Measurements from ENCODE around the gene YBX2. TPM values are rescaled to one million over a fixed set of nuclear protein-coding genes. Genes with fewer than 3 reads are reported as not detected.
"Not testable (repeated sequence)": the region's sequence is repeated elsewhere in the genome, so short reads cannot be mapped to it uniquely, and the experiment has no call there.

The YBX2 gene
- polyA plus RNA-seq (ENCODE audit: low read depth in 6 of 6), result not detected

- ATAC-seq (ENCODE audit: low read depth in 2 of 2) (peak; percentile 72), DNase-seq (peak; percentile 62)
- Mint-ChIP-seq H3K27ac (peak within 1 kb of the TSS in 5 of 6 donors; percentile 12 to 83 (median 79)), H3K4me3 (peak within 1 kb of the TSS; percentile 76 to 93 (median 89)), H3K36me3 (no peaks in the 10 kb centered on the region), H3K27me3 (peaks cover 23 to 61% (median 49%) of the 10 kb centered on the region in 3 donors), H3K4me1 (peaks cover 7 to 26% (median 22%) of the 10 kb centered on the region in 3 donors), H3K9me3 (peaks cover 0 to 1% (median 0%) of the 10 kb centered on the region in 7 donors)
These were observed at the start of gene YBX2 for GRCh38 chr17:7294614-7295153. YBX2 (minus strand) TSS chr17:7294639; CDS start chr17:7294500, 139 bp downstream.

GRCh38 chr17:7343250-7343649 lies 48.8 kb upstream of the YBX2 start:
- no peaks in the 10 kb centered on the region for H3K9me3 Mint-ChIP-seq
- H3K36me3 Mint-ChIP-seq, result peaks cover 0 to 23% of the 10 kb centered on the region in 2 donors
- no peak overlapping the region for H3K27ac Mint-ChIP-seq
- ATAC-seq (ENCODE audit: low read depth in 2 of 2) (no peak), DNase-seq (no peak)
- no peaks in the 10 kb centered on the region for H3K27me3 Mint-ChIP-seq
- peaks cover 17 to 19% (median 18%) of the 10 kb centered on the region in 3 donors for H3K4me1 Mint-ChIP-seq
- no peak overlapping the region for H3K4me3 Mint-ChIP-seq

GRCh38 chr17:7341842-7342241 lies 47.4 kb upstream of the YBX2 start:
- Mint-ChIP-seq H3K36me3 (peaks cover 0 to 23% of the 10 kb centered on the region in 2 donors), H3K27me3 (no peaks in the 10 kb centered on the region), H3K4me1 (peaks cover 26 to 30% (median 30%) of the 10 kb centered on the region in 3 donors), H3K4me3 (peak overlapping the region in 1 of 8 donors; percentile 24), H3K9me3 (no peaks in the 10 kb centered on the region), H3K27ac (peak overlapping the region in 1 of 6 donors; percentile 86)
- ATAC-seq (ENCODE audit: low read depth in 2 of 2) (no peak), DNase-seq (no peak)

GRCh38 chr17:7340179-7340578 lies 45.7 kb upstream of the YBX2 start:
- no peaks in the 10 kb centered on the region for H3K9me3 Mint-ChIP-seq
- DNase-seq (no peak), ATAC-seq (ENCODE audit: low read depth in 2 of 2) (no peak)
- H3K4me3 Mint-ChIP-seq, result peak overlapping the region in 2 of 8 donors; percentile 33 to 55
- H3K27ac Mint-ChIP-seq, result peak overlapping the region in 1 of 6 donors; percentile 7
- no peaks in the 10 kb centered on the region for H3K27me3 Mint-ChIP-seq
- H3K4me1 Mint-ChIP-seq, result peaks cover 39 to 44% (median 40%) of the 10 kb centered on the region in 3 donors
- H3K36me3 Mint-ChIP-seq, result peaks cover 0 to 23% of the 10 kb centered on the region in 2 donors

- peaks cover 0 to 15% of the 10 kb centered on the region in 2 donors for H3K36me3 Mint-ChIP-seq
These were observed 43.2 kb upstream of the YBX2 start for GRCh38 chr17:7337600-7337999.

GRCh38 chr17:7336240-7337175 lies 42.1 kb upstream of the YBX2 start, which contains the start of gene ACAP1:
ACAP1 (plus strand) TSS chr17:7336529; CDS start chr17:7336735, 206 bp downstream.
- H3K27me3 Mint-ChIP-seq, result no peaks in the 10 kb centered on the region
- H3K27ac Mint-ChIP-seq, result peak within 1 kb of the TSS; percentile 86 to 98 (median 94)
- H3K4me3 Mint-ChIP-seq, result peak within 1 kb of the TSS; percentile 90 to 97 (median 95)
- H3K4me1 Mint-ChIP-seq, result peaks cover 46 to 57% (median 51%) of the 10 kb centered on the region in 3 donors
- ATAC-seq (ENCODE audit: low read depth in 2 of 2) (peak; percentile 93), DNase-seq (peak; percentile 61)
- peaks cover 0 to 12% of the 10 kb centered on the region in 2 donors for H3K36me3 Mint-ChIP-seq
- H3K9me3 Mint-ChIP-seq, result no peaks in the 10 kb centered on the region

More at GRCh38 chr17:7337600-7337999, 43.2 kb upstream of the YBX2 start:
- DNase-seq, H3K9me3 Mint-ChIP-seq, H3K27me3 Mint-ChIP-seq: not testable (repeated sequence)
- peak overlapping the region; percentile 90 to 97 (median 95) for H3K4me3 Mint-ChIP-seq
- peak; percentile 34 to 41 for ATAC-seq (ENCODE audit: low read depth in 2 of 2)
- H3K27ac Mint-ChIP-seq, result peak overlapping the region in 4 of 6 donors; percentile 74 to 98 (median 88)
- H3K4me1 Mint-ChIP-seq, result peaks cover 45 to 52% (median 46%) of the 10 kb centered on the region in 3 donors

GRCh38 chr17:7335765-7336164 lies 41.3 kb upstream of the YBX2 start:
- H3K36me3 Mint-ChIP-seq; ATAC-seq (ENCODE audit: low read depth in 2 of 2); H3K27me3 Mint-ChIP-seq; DNase-seq; H3K9me3 Mint-ChIP-seq: not testable (repeated sequence)
- Mint-ChIP-seq H3K4me3 (peak overlapping the region; percentile 90 to 97 (median 95)), H3K4me1 (peaks cover 46 to 58% (median 53%) of the 10 kb centered on the region in 3 donors), H3K27ac (peak overlapping the region in 5 of 6 donors; percentile 86 to 97 (median 91))

- Mint-ChIP-seq H3K27ac (peak overlapping the region in 5 of 6 donors; percentile 76 to 96 (median 89)), H3K9me3 (no peaks in the 10 kb centered on the region), H3K27me3 (no peaks in the 10 kb centered on the region), H3K36me3 (peaks cover 0 to 8% of the 10 kb centered on the region in 2 donors), H3K4me1 (peaks cover 45 to 64% (median 59%) of the 10 kb centered on the region in 3 donors), H3K4me3 (peak overlapping the region; percentile 42 to 97 (median 94))
- ATAC-seq (ENCODE audit: low read depth in 2 of 2) (no peak), DNase-seq (no peak)
These were observed 40.6 kb upstream of the YBX2 start for GRCh38 chr17:7334938-7335538.

GRCh38 chr17:7332600-7333069 lies 38.2 kb upstream of the YBX2 start:
- not testable (repeated sequence) for H3K36me3 Mint-ChIP-seq; ATAC-seq (ENCODE audit: low read depth in 2 of 2); H3K9me3 Mint-ChIP-seq; H3K27me3 Mint-ChIP-seq
- DNase-seq, result peak; percentile 36
- H3K27ac Mint-ChIP-seq, result peak overlapping the region in 5 of 6 donors; percentile 47 to 92 (median 67)
- H3K4me1 Mint-ChIP-seq, result peaks cover 54 to 68% (median 67%) of the 10 kb centered on the region in 3 donors
- H3K4me3 Mint-ChIP-seq, result peak overlapping the region; percentile 30 to 79 (median 46)

GRCh38 chr17:7332111-7332510 lies 37.7 kb upstream of the YBX2 start:
- ATAC-seq (ENCODE audit: low read depth in 2 of 2), result no peak
- H3K36me3 Mint-ChIP-seq, result no peaks in the 10 kb centered on the region
- H3K4me3 Mint-ChIP-seq, result peak overlapping the region in 7 of 8 donors; percentile 30 to 79 (median 52)
- H3K27me3 Mint-ChIP-seq, result no peaks in the 10 kb centered on the region
- H3K27ac Mint-ChIP-seq, result peak overlapping the region in 2 of 6 donors; percentile 63 to 67
- no peaks in the 10 kb centered on the region for H3K9me3 Mint-ChIP-seq
- peaks cover 53 to 67% (median 65%) of the 10 kb centered on the region in 3 donors for H3K4me1 Mint-ChIP-seq
- DNase-seq, result no peak

- peaks cover 45 to 61% (median 60%) of the 10 kb centered on the region in 3 donors for H3K4me1 Mint-ChIP-seq
- no peaks in the 10 kb centered on the region for H3K27me3 Mint-ChIP-seq
- no peak for DNase-seq
- H3K9me3 Mint-ChIP-seq, result no peaks in the 10 kb centered on the region
- H3K4me3 Mint-ChIP-seq, result peak overlapping the region; percentile 22 to 99 (median 93)
- ATAC-seq (ENCODE audit: low read depth in 2 of 2), result no peak
- H3K36me3 Mint-ChIP-seq, result no peaks in the 10 kb centered on the region
- peak overlapping the region in 3 of 6 donors; percentile 80 to 97 (median 96) for H3K27ac Mint-ChIP-seq
These were observed 36.2 kb upstream of the YBX2 start for GRCh38 chr17:7330638-7331015.

GRCh38 chr17:7329997-7330637 lies 35.7 kb upstream of the YBX2 start:
- no peaks in the 10 kb centered on the region for H3K27me3 Mint-ChIP-seq
- H3K9me3 Mint-ChIP-seq, result no peaks in the 10 kb centered on the region
- H3K36me3 Mint-ChIP-seq, result no peaks in the 10 kb centered on the region
- H3K4me1 Mint-ChIP-seq, result peaks cover 40 to 56% (median 55%) of the 10 kb centered on the region in 3 donors
- peak overlapping the region; percentile 93 to 98 (median 96) for H3K27ac Mint-ChIP-seq
- ATAC-seq (ENCODE audit: low read depth in 2 of 2) (peak; percentile 57 to 62), DNase-seq (peak; percentile 84)
- H3K4me3 Mint-ChIP-seq, result peak overlapping the region; percentile 87 to 99 (median 96)

Measured in naive B cell (primary cell).